ENCODE results near the gene INSC. TPM values are rescaled to one million over a fixed set of nuclear protein-coding genes. Genes with fewer than 3 reads are reported as not detected.

The INSC gene
- total RNA-seq, 1 experiment from 2014 or later = 1.0 TPM

DNA sequence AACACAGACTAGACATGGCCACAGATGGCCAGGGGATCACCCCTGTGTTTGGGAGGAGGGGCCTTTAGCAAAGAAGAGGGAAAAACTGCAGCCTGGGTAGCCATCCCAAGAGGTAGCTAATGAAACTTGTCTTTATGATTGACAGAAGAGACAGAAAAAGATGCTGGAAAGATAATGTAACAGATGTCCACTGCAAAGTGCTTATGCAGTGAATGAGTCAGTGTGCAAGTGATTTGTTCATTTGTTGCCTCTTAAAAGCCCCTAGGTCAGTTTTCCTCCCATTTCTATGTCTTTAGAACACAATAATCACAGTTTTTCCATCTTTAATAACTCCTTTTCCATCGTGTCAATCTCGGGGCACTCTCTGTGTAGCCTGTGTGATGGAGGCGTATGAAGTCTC is 57.2 kb downstream of the INSC start:
- DNase-seq (ENCODE audit: low spot score) = no peak
- Histone ChIP-seq H3K4me3 (ENCODE audit: low read depth, low read length, poor library complexity, severe bottlenecking) (no peak overlapping the region), H3K27me3 (replicated peaks; ENCODE audit: insufficient read depth, low read depth, low read length, poor library complexity) (no peaks in the 10 kb centered on the region), H3K36me3 (ENCODE audit: insufficient read depth, low read length, poor library complexity, severe bottlenecking) (no peaks in the 10 kb centered on the region), H3K9me3 (ENCODE audit: low read depth, low read length, poor library complexity, severe bottlenecking) (no peaks in the 10 kb centered on the region), H3K4me1 (ENCODE audit: insufficient read depth, low read length, poor library complexity, severe bottlenecking) (no peaks in the 10 kb centered on the region), H3K27ac (ENCODE audit: low read depth, low read length, poor library complexity, severe bottlenecking) (no peak overlapping the region)
- intact Hi-C loops (cut with micrococcal nuclease; ENCODE audit: unreplicated experiment) = no loop called here
- no peak for TF ChIP-seq EZH2 (IDR thresholded peaks at IDR 0.05; ENCODE audit: borderline replicate concordance, low read depth, low read length, poor library complexity, severe bottlenecking)
- TF ChIP-seq, protein P1, sequence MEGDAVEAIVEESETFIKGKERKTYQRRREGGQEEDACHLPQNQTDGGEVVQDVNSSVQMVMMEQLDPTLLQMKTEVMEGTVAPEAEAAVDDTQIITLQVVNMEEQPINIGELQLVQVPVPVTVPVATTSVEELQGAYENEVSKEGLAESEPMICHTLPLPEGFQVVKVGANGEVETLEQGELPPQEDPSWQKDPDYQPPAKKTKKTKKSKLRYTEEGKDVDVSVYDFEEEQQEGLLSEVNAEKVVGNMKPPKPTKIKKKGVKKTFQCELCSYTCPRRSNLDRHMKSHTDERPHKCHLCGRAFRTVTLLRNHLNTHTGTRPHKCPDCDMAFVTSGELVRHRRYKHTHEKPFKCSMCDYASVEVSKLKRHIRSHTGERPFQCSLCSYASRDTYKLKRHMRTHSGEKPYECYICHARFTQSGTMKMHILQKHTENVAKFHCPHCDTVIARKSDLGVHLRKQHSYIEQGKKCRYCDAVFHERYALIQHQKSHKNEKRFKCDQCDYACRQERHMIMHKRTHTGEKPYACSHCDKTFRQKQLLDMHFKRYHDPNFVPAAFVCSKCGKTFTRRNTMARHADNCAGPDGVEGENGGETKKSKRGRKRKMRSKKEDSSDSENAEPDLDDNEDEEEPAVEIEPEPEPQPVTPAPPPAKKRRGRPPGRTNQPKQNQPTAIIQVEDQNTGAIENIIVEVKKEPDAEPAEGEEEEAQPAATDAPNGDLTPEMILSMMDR (conservative IDR thresholded peaks at IDR 0.05; ENCODE audit: low read depth, low read length) = no peak
- no TSS peak for BruUV-seq (replicated peaks)
- ChIA-PET CTCF (no interaction called here), POLR2A (ENCODE audit: low non-redundant PET) (no interaction called here)

DNA sequence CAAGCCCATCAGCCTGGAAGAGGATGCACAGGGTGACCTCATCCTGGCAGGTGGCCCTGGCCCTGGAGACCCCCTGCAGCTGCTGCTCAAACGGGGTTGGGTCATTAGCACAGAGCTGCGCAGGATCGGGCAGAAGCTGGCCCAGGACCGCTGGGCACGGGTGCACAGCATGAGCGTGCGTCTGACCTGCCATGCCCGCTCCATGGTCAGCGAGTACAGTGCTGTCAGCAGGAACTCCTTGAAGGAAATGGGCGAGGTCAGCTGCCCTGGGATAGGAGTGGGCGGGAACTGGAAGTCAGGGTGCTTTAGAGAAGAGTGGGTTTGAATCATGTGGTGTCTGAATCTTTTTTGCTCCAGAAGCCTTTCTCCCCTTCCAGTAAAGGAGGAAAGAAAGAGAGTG is 61.1 kb downstream of the INSC start:
- Histone ChIP-seq H3K36me3 (ENCODE audit: insufficient read depth, low read length, poor library complexity, severe bottlenecking) (no peaks in the 10 kb centered on the region), H3K4me3 (ENCODE audit: low read depth, low read length, poor library complexity, severe bottlenecking) (no peak overlapping the region), H3K27ac (ENCODE audit: low read depth, low read length, poor library complexity, severe bottlenecking) (no peak overlapping the region), H3K27me3 (replicated peaks; ENCODE audit: insufficient read depth, low read depth, low read length, poor library complexity) (no peaks in the 10 kb centered on the region), H3K4me1 (ENCODE audit: insufficient read depth, low read length, poor library complexity, severe bottlenecking) (no peaks in the 10 kb centered on the region), H3K9me3 (ENCODE audit: low read depth, low read length, poor library complexity, severe bottlenecking) (no peaks in the 10 kb centered on the region)
- intact Hi-C loops (cut with micrococcal nuclease; ENCODE audit: unreplicated experiment) = no loop called here
- TF ChIP-seq, protein P1 (conservative IDR thresholded peaks at IDR 0.05; ENCODE audit: low read depth, low read length) = no peak
- TF ChIP-seq EZH2 (IDR thresholded peaks at IDR 0.05; ENCODE audit: borderline replicate concordance, low read depth, low read length, poor library complexity, severe bottlenecking) = no peak
- no TSS peak for BruUV-seq (replicated peaks)
- no peak for DNase-seq (ENCODE audit: low spot score)
- ChIA-PET CTCF (no interaction called here), POLR2A (ENCODE audit: low non-redundant PET) (no interaction called here)

DNA sequence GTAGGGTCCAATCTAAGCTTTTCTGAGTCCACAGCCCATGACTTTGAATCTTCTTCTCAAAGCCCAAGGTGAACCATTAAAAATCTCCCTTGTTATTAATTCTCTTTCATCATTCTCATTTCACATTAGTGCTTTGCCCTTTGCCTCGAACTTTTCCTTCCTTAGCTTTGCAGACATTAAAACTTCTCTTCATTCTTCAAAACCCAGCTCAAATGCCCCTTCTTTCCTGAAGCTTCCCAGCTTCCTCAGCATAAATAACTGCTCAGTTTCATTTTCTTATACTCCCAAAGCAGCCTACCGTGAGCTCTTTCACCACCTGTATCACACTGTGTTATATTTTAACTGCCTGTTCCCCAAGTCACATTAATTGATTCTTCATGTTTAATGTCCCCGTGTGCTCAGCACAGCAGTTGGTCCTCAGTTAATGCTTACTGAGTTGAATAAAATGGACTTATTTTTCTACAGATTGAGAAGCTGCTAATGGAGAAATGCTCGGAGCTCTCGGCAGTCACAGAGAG is 62.0 kb downstream of the INSC start:
- intact Hi-C loops (cut with micrococcal nuclease; ENCODE audit: unreplicated experiment) = no loop called here
- ChIA-PET CTCF (no interaction called here), POLR2A (ENCODE audit: low non-redundant PET) (no interaction called here)
- Histone ChIP-seq H3K4me3 (ENCODE audit: low read depth, low read length, poor library complexity, severe bottlenecking) (no peak overlapping the region), H3K27me3 (replicated peaks; ENCODE audit: insufficient read depth, low read depth, low read length, poor library complexity) (no peaks in the 10 kb centered on the region), H3K9me3 (ENCODE audit: low read depth, low read length, poor library complexity, severe bottlenecking) (no peaks in the 10 kb centered on the region), H3K4me1 (ENCODE audit: insufficient read depth, low read length, poor library complexity, severe bottlenecking) (no peaks in the 10 kb centered on the region), H3K27ac (ENCODE audit: low read depth, low read length, poor library complexity, severe bottlenecking) (no peak overlapping the region), H3K36me3 (ENCODE audit: insufficient read depth, low read length, poor library complexity, severe bottlenecking) (no peaks in the 10 kb centered on the region)
- BruUV-seq (replicated peaks) = no TSS peak
- no peak for DNase-seq (ENCODE audit: low spot score)
- TF ChIP-seq, protein P1 (conservative IDR thresholded peaks at IDR 0.05; ENCODE audit: low read depth, low read length) = no peak
- no peak for TF ChIP-seq EZH2 (IDR thresholded peaks at IDR 0.05; ENCODE audit: borderline replicate concordance, low read depth, low read length, poor library complexity, severe bottlenecking)

Data from A673 (cell line).